ENCODE results near the gene TSPAN18.

TSPAN18 gene

GRCh38 chr11:44967930-44968496, 241.3 kb downstream of the TSPAN18 start:
- no peak for DNase-seq

- no peak for DNase-seq
These were observed 241.7 kb downstream of the TSPAN18 start for GRCh38 chr11:44968510-44968909.

- DNase-seq: no peak
These were observed 243.0 kb downstream of the TSPAN18 start for GRCh38 chr11:44969651-44970252.

- DNase-seq: no peak
These were observed 243.5 kb downstream of the TSPAN18 start for GRCh38 chr11:44970293-44970692.

GRCh38 chr11:44971185-44971584, 244.4 kb downstream of the TSPAN18 start:
- DNase-seq: no peak

- no peak for DNase-seq
These were observed 246.1 kb downstream of the TSPAN18 start for GRCh38 chr11:44972746-44973435.

GRCh38 chr11:44973632-44974401, 247.1 kb downstream of the TSPAN18 start:
- DNase-seq: no peak

- no peak for DNase-seq
These were observed 247.7 kb downstream of the TSPAN18 start for GRCh38 chr11:44974402-44975000.

- DNase-seq: no peak
These were observed 249.8 kb downstream of the TSPAN18 start for GRCh38 chr11:44976576-44976975.

GRCh38 chr11:44977493-44977984, 250.8 kb downstream of the TSPAN18 start:
- no peak for DNase-seq

- no peak for DNase-seq
These were observed 251.7 kb downstream of the TSPAN18 start for GRCh38 chr11:44978274-44978960.

- DNase-seq: no peak
These were observed 252.2 kb downstream of the TSPAN18 start for GRCh38 chr11:44978961-44979331.

- no peak for DNase-seq
These were observed 253.0 kb downstream of the TSPAN18 start for GRCh38 chr11:44979543-44980399.

GRCh38 chr11:44980533-44981427, 254.0 kb downstream of the TSPAN18 start:
- no peak for DNase-seq

Measured in amniotic stem cell (primary cell).